Measurements from ENCODE around the gene PAPLN. TPM values are rescaled to one million over a fixed set of nuclear protein-coding genes. Genes with fewer than 3 reads are reported as not detected.

The PAPLN gene
- total RNA-seq, 2 donors from 2014 or later: 18.4 to 20.1 TPM

GRCh38 chr14:73290279-73290678 is 53.0 kb downstream of the PAPLN start:
- Mint-ChIP-seq H3K27ac (peak overlapping the region; percentile 33), H3K36me3 (ENCODE audit: low read depth) (peaks cover 44% of the 10 kb centered on the region), H3K4me3 (no peak overlapping the region), H3K9me3 (no peaks in the 10 kb centered on the region), H3K4me1 (no peaks in the 10 kb centered on the region), H3K27me3 (ENCODE audit: insufficient read depth) (no peaks in the 10 kb centered on the region)
- Histone ChIP-seq H3K27me3 (ENCODE audit: control insufficient read depth, insufficient read depth, low read length, poor library complexity, severe bottlenecking) (no peaks in the 10 kb centered on the region), H3K36me3 (ENCODE audit: control insufficient read depth, insufficient read depth, low read length) (peaks cover 66% of the 10 kb centered on the region), H3K27ac (ENCODE audit: low read depth, low read length) (no peak overlapping the region), H3K4me3 (ENCODE audit: low read length) (no peak overlapping the region), H3K9ac (ENCODE audit: extremely low read depth, low read length, poor library complexity, severe bottlenecking) (no peak overlapping the region), H3K9me3 (ENCODE audit: control insufficient read depth, low read length) (no peaks in the 10 kb centered on the region), H3K4me1 (ENCODE audit: control insufficient read depth, insufficient read depth, low read length) (no peaks in the 10 kb centered on the region)
- 89 to 90% methylated on average over 4 of the region's 4 CpGs for WGBS, 2 experiments (ENCODE audit: insufficient coverage in 1 of 2, insufficient read length in 1 of 2)
- no peak for DNase-seq
- TF ChIP-seq CTCF (conservative IDR thresholded peaks at IDR 0.05): no peak

- no peak for DNase-seq
- H3K4me3 Mint-ChIP-seq: no peak overlapping the region
- no peaks in the 10 kb centered on the region for H3K9me3 Mint-ChIP-seq
- no peak for TF ChIP-seq CTCF (conservative IDR thresholded peaks at IDR 0.05)
- Histone ChIP-seq H3K36me3 (ENCODE audit: control insufficient read depth, insufficient read depth, low read length) (peaks cover 42% of the 10 kb centered on the region), H3K9ac (ENCODE audit: extremely low read depth, low read length, poor library complexity, severe bottlenecking) (no peak overlapping the region), H3K4me3 (ENCODE audit: low read length) (no peak overlapping the region), H3K9me3 (ENCODE audit: control insufficient read depth, low read length) (no peaks in the 10 kb centered on the region), H3K27me3 (ENCODE audit: control insufficient read depth, insufficient read depth, low read length, poor library complexity, severe bottlenecking) (no peaks in the 10 kb centered on the region), H3K4me1 (ENCODE audit: control insufficient read depth, insufficient read depth, low read length) (no peaks in the 10 kb centered on the region), H3K27ac (ENCODE audit: low read depth, low read length) (no peak overlapping the region)
- H3K36me3 Mint-ChIP-seq (ENCODE audit: low read depth): peaks cover 37% of the 10 kb centered on the region
- peaks cover 3% of the 10 kb centered on the region for H3K4me1 Mint-ChIP-seq
- 93 to 95% methylated on average over 11 to 12 of the region's 12 CpGs for WGBS, 2 experiments (ENCODE audit: insufficient coverage in 1 of 2, insufficient read length in 1 of 2)
- no peak overlapping the region for H3K27ac Mint-ChIP-seq
- H3K27me3 Mint-ChIP-seq (ENCODE audit: insufficient read depth): no peaks in the 10 kb centered on the region
These were observed 56.8 kb downstream of the PAPLN start for GRCh38 chr14:73293782-73294781.

GRCh38 chr14:73295198-73295796 is 58.0 kb downstream of the PAPLN start:
- H3K27ac Mint-ChIP-seq: no peak overlapping the region
- Histone ChIP-seq H3K36me3 (ENCODE audit: control insufficient read depth, insufficient read depth, low read length) (peaks cover 30% of the 10 kb centered on the region), H3K27me3 (ENCODE audit: control insufficient read depth, insufficient read depth, low read length, poor library complexity, severe bottlenecking) (no peaks in the 10 kb centered on the region), H3K9ac (ENCODE audit: extremely low read depth, low read length, poor library complexity, severe bottlenecking) (no peak overlapping the region), H3K27ac (ENCODE audit: low read depth, low read length) (no peak overlapping the region), H3K9me3 (ENCODE audit: control insufficient read depth, low read length) (no peaks in the 10 kb centered on the region), H3K4me1 (ENCODE audit: control insufficient read depth, insufficient read depth, low read length) (no peaks in the 10 kb centered on the region), H3K4me3 (ENCODE audit: low read length) (no peak overlapping the region)
- 90% methylated on average over 1 of the region's 1 CpG; no CpG with 5 or more reads in 1 of the 2 experiments for WGBS, 2 experiments (ENCODE audit: insufficient coverage in 1 of 2, insufficient read length in 1 of 2)
- H3K9me3 Mint-ChIP-seq: no peaks in the 10 kb centered on the region
- no peak overlapping the region for H3K4me3 Mint-ChIP-seq
- H3K27me3 Mint-ChIP-seq (ENCODE audit: insufficient read depth): no peaks in the 10 kb centered on the region
- H3K36me3 Mint-ChIP-seq (ENCODE audit: low read depth): peaks cover 30% of the 10 kb centered on the region
- peak; percentile 88 for TF ChIP-seq CTCF (conservative IDR thresholded peaks at IDR 0.05)
- no peak for DNase-seq
- H3K4me1 Mint-ChIP-seq: peaks cover 8% of the 10 kb centered on the region
